ENCODE results near the gene FAF1.

The FAF1 gene

DNA sequence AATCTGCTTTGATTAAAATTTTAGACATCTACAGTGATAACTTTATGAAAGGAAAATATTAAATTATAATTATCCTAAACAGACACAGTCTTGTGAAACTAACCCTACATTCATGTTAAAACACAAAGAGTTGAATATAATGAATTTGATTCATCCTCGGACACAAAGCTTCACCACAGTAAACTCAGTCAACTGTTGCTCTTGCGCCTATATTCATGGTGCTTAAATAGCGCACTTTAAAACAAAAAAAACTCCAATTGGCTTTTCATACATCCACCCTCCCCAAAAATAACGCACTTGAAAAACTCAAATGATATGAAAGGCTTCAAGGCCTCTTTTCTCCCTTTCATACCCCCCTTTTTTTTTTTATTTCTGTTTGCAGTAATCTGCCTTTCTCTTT lies 260.3 kb downstream of the FAF1 start:
- no peak for DNase-seq

DNA sequence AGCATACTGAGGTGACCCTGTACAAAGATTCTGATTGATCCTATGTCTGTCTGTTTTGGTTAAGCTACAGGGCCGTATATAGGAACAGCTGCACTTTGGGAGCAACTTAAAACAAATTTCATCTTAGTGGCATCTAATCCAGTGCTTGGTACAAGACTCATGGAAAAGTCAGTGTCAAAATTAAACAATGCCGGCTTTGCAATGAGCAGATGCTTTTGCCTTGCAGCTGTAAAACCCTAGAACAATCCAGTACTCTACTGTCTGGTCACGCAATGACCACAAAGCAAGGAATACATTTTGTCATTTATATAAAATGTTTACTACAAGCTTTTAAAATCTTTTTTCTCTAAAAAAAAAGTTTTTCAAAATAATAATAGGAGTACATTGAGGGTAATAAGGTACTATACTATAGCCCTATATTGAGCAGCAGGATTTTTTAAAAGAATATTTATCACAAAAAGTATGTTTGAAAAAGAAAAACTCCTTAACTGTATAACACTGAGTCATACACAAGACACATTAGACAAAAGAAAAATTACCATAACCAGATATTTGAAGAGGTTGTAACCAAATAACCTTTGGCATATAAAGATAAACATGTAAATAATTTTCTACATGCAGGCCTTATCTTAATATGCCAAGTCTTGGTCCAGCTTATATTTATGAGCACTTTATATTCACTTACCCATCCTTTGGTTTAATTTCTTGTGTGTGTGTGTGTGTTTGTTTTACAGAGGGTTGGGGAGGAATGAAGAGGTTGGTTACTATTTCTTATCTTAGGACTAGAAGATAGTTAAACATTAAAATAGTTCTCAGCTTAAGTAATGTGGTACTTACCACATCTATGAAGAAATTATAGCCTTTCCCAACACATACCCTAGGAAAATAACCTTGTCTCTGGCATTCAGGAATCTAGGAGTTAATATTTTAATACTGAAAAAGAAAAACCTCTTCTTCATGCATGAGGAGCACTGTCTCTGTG lies 262.3 kb downstream of the FAF1 start:
- no peak for DNase-seq

DNA sequence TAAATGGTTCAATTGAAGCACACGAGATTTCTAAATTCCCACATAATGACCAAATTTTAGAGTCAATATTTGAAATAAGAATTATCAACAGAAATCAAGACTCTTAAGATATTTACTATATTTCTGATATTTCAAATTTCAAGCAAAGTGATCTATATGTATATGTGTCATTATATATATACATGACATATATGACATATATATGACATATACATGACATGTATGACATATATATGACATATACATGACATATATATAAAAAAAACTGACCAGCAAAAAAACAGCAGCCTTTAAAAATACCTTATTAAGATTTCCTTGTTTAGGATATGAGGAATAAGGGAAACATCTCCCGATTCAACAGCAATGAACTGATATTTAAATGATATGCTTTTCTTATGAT lies 266.2 kb downstream of the FAF1 start:
- no peak for DNase-seq

GRCh38 chr1:50684185-50684584 lies 275.9 kb downstream of the FAF1 start:
- no peak for DNase-seq

GRCh38 chr1:50681931-50682330 lies 278.1 kb downstream of the FAF1 start:
- no peak for DNase-seq

DNA sequence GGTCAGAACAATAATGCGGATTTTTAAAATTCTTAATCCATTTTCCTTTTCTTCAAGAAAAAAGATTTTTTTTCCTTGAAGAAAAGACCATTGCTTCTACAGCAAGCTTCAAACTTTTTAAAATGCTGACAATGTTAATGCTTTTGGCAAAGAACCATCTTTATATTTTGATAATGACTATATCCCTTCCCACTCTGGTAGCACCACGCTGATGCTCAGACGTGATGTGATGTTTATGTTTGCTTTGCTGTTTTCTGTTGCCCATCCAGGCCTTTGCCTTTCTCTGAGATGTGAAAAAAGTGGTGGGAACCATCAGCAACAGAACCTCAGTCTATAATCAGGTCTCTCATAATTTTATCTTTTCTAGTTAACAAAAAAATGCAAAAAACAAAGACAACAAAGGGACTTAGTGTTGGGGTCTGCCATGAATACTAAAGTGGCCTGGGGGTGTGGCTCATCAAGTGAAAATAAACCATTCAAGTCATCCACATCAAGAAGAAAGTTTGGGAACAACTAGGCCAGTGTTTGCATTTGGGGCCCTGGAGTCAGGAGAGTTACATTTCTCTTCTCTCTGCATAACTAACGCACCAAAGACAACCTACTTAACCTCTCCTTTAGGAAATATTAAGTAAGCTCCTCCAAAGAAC lies 292.2 kb downstream of the FAF1 start:
- no peak for DNase-seq

DNA sequence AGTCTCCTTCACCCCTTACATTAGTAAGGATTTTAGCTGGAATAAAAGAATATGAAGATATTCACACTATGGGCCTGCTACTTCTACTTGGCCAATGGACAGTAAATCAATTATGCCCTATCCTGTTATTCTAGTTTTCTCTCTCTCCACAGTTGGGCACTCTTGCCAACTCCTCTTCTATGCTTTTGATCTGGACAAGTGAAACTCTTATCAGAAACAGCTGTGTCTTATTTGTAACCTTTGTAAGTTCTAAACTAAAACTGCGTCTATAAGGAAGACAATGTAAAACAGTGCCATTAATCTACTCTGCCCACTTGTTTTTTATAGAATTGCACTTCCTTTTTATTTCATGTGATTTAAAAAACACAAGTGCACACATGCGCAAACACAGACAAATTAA lies 292.8 kb downstream of the FAF1 start:
- DNase-seq: no peak

DNA sequence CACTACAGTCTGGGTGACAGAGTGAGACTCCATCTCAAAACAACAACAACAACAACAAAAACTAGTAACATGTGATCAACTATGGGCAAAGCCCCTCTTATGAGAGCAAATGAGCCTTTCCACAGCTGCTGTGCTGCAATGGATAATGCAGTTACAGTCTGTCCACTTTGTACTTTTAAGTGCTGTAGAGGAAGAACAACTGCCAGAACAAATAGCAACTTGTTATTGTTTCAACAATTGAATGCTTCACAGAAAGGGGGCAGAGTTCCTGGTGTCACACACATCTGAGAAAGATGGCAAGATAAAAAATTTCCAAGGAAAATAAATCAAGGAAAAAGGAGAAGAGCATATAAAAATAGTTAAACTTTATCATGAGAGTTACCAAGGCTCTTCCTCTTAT lies 293.2 kb downstream of the FAF1 start:
- no peak for DNase-seq

DNA sequence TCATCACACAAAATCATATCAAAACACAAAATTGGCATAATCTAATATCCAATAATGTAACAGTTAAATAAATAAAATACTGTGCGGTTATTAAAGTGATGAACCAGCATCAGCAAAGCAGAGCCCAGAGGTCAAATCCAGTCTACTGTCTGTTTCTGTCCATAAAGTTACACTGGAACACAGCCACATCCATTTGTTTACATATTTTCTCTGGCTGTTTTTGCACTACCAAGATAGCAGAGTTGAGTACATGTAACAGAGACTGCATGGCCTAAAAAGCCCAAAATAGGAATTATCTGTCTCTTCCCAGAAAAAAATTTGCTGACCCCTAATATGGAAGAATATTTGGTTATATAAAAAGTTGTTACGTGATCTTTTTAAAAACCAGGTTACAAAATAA lies 294.7 kb downstream of the FAF1 start:
- no peak for DNase-seq

DNA sequence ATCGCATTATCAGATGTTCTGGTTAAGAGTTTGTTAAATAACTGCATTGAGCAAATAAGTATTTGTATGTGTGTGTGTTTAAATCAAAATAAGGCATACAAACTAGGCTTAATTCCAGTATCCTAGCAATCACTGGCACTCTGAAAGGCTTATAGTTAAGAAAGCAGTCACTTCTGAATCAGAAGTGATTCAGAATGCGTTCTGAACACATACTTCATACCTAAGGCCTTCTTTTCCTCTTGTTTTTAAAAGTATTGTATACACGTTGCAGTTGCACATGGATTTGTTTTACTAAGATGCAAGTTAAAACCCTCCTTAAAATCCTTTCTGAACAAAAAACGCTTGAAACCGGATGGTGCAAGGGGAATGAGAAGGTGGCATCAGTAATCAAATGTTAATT lies 298.4 kb downstream of the FAF1 start:
- DNase-seq: no peak

DNA sequence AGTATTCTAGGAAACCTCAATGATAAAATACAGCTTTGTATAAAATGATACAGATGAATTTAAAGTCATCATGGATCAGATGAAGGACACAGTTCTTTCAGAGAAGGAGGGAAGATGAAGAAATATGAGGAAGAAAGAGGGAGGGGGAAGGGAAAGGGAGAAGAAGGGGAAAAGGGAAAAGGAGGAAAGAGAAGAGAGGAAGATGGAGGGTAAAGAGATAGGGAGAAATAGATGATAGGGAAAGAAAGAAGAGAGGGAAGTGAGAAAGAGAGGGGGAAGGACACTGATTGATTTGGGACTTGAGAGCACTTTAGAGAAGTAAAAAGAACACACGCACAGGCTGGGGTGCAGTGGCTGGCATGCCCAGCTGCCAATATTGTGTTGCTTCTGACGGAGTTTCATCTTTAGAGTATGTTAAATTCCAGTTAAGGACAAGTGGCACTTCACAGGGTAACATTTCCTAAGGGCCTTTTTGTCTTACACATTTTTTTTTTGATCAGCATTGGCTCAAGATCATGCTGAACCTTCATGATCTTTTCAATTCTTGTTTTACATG lies 300.9 kb downstream of the FAF1 start:
- no peak for DNase-seq

DNA sequence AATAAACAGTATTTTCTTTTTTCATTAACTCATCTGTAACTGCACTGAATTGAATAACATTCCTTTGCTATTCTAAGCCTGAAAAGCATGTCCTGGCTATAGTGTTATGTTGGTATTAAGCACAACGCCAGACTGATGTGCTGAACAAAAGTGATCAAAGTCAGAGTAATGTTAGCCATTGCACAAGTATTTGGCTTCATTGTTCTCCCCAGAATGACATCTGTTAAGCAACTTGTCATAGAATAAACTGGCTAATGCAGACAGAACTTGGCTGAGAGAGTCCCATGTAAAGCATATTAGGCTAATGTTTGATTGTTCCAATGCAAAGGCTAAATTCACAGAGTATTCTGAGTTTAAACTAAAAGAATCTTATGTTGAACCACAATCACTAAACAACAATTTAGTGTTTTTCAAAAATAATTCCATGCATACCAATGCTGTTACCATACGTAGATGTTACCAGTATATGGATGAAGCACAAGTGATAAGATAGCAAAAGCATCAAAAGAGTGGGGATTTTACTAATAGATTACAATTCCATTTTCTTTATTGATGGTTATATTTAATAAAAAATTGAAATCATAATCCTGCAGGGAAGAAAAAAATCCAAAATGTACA lies 301.5 kb downstream of the FAF1 start:
- no peak for DNase-seq

GRCh38 chr1:50656931-50657330 lies 303.1 kb downstream of the FAF1 start:
- no peak for DNase-seq

- DNase-seq: no peak
Measured at GRCh38 chr1:50651476-50652263, 308.4 kb downstream of the FAF1 start.

- no peak for DNase-seq
Measured at GRCh38 chr1:50646526-50646925, 313.5 kb downstream of the FAF1 start.

- DNase-seq: no peak
Measured at GRCh38 chr1:50645139-50645538, 314.9 kb downstream of the FAF1 start.

DNA sequence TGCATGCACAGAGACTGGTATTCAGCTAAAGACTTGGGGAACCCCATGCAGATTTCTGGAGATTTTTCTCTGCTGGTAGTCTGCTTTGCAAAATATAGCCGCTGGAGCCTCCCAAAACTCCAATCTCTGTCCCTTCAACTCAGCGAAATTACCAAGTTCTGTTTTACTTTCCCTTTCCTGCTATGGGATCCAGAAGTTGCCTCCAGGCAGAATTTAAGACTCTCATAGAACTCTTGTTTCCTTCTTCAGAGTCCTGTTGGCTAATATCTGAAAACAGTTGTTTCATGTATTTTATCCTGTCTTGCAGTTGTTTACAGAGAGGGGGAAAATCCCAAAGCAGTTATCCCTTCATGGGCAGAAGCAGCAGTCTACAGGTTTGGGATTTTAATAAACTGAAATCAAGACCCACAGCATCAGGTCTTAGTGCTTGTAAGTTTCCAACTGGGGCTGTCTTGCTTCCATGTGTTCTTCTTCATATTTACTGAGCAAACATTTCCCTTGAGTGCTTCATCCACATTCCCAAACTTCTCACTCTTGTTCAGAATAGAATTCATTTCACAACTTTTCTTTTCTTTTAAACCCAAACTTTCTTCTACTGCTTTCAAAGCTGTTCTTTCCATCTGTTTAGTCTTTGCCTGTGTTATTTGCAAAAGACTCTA lies 315.5 kb downstream of the FAF1 start:
- no peak for DNase-seq

- peak in 1 of 5 experiments; percentile 8 for DNase-seq
Measured at GRCh38 chr1:50637460-50637859, 322.6 kb downstream of the FAF1 start.

DNA sequence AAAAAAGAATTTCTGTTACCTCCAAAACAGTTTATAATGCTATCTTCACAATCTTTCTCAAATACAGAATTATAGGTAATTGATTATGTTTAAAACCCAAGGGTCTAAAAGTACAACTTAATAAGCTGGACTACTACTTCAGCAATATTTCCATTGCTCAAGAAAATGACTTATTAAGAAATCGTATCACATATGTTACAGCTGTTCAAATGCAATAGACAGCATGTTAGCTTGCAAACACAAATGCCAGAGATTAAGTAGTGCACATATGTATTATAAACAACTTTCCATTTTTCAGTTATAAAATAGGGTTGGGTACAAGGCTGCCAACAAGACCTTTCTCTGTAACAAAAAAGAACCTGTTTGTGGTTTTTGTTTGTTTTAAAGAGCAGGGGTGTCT lies 325.8 kb downstream of the FAF1 start:
- DNase-seq: no peak

GRCh38 chr1:50633465-50633864 lies 326.6 kb downstream of the FAF1 start:
- no peak for DNase-seq

- no peak for DNase-seq
Measured at GRCh38 chr1:50631161-50631560, 328.9 kb downstream of the FAF1 start.

DNA sequence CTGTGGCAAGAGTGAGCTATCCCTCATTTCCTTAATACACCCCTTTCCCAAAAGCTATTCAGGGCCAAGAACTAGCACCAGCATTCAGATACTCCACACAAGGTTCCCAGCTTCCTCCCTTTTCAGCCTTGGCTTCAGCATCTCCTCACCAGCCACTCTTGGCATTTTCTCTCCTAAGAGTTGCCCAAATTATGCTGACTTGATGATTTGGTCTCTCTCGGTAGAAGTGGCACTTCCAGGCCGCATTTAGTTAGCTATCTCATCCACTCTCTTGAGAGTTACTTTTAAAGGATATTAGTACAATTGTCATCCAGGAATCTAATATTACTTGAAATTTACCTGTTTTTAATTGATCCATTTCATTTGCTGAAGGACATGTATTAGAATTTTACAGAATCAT lies 337.8 kb downstream of the FAF1 start:
- no peak for DNase-seq
